Prostate gland (tissue), 2 donors: ENCODE measurements around the gene WEE2.

Experiments
- POLR2AphosphoS5 ChIP-seq: sonication (generic); formaldehyde crosslinking; IDR thresholded peaks from one replicate; pipeline ENCODE4 v1.6.1; 2017; ENCODE audit warnings: antibody characterized with exemption
- TF ChIP-seq, protein P1 (sequence below), 4 experiments: fragments of 200-600 bp in 2 of 4; fragments of 450-650 bp in 2 of 4; sonication (generic) in 2 of 4; IDR thresholded peaks; 1 replicate in 3 of 4; 2 replicates in 1 of 4; pipeline ENCODE4 v1.5.1; 2016 to 2019; ENCODE audit warnings: antibody characterized with exemption in 4 of 4, mild to moderate bottlenecking in 2 of 4, moderate library complexity in 2 of 4

DNA sequence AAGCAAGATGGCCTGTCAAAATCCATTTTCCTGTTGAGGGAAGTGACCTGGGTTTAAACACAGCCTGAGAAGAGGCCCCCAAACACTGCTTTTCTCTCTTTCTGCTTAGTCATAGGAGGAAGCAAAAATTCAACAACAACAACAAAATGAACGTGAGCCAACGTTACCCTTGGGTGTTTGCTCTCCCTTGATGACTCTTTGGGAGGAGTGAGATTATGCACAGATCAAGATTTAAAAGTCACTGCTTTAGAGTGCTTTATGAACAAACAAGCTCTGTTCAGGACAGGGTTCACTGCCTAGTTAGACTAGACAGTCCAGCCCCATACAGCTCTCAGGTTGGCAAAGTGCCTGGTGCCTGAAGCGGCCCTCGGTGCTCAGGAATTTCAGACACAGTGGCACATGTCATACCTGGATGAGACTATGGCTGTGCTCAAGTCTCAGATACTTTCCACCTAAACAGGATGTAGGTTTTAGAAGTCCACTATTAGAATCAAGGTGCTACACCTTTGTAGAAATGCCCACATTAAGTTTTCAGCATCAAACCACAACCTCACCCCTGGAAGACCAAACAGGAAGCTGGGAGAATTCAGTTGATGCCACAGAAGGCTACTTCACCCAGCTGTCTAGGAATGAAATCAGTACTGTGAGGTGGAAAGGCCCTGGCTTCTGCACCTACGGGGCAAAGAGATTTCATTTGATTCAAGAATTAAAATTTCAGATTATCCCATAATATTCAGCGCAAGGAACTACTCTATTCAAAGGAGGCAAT is 44.9 kb upstream of the WEE2 start:
- TF ChIP-seq POLR2AphosphoS5: no peak
- TF ChIP-seq, protein P1, sequence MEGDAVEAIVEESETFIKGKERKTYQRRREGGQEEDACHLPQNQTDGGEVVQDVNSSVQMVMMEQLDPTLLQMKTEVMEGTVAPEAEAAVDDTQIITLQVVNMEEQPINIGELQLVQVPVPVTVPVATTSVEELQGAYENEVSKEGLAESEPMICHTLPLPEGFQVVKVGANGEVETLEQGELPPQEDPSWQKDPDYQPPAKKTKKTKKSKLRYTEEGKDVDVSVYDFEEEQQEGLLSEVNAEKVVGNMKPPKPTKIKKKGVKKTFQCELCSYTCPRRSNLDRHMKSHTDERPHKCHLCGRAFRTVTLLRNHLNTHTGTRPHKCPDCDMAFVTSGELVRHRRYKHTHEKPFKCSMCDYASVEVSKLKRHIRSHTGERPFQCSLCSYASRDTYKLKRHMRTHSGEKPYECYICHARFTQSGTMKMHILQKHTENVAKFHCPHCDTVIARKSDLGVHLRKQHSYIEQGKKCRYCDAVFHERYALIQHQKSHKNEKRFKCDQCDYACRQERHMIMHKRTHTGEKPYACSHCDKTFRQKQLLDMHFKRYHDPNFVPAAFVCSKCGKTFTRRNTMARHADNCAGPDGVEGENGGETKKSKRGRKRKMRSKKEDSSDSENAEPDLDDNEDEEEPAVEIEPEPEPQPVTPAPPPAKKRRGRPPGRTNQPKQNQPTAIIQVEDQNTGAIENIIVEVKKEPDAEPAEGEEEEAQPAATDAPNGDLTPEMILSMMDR (IDR thresholded peaks at IDR 0.05): no peak
